ENCODE results near the gene CSAD. TPM values are rescaled to one million over a fixed set of nuclear protein-coding genes. Genes with fewer than 3 reads are reported as not detected.
"Not testable (repeated sequence)": the region's sequence is repeated elsewhere in the genome, so short reads cannot be mapped to it uniquely, and the experiment has no call there.

Gene CSAD
- polyA plus RNA-seq, 3 donors: 28.9 to 34.0 (median 31.1) TPM

DNA sequence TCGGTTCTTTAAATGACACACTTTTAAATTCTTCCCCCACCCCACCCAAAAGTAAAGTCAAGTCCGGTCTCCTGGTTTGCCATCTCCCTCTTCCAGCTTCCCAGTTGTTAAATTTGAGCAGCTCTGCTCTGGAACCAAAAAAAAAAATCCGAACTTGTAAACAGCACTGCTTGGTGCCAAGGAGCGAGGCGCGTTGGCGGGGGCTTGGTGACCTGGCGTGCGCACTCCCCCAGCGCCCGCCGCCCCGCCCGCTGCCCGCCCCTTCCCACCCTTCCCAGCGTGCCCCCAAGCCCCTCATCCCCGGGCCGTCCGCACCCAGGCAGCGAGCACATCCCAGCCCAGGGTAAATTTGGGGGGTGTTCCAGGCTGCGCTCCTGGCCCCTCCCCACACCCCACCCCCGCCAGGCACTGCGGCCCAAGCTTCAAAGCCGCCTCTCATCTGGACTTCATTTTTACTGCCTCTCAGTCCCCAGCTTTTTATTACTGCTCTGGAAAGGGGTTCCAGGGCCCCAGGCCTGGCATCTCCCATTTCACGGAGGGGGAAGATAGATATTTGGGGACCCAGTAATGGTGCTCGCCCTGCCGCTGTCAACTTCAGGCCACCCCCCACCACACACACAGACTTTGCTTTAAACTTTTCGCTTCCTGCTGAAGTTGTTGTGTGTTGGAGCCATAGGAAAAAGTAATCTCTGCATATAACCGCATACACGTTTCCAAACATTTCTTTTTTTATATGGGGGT, 38.0 kb upstream of the CSAD start:
- no peak for DNase-seq (ENCODE audit: low read depth in 3 of 3, low spot score in 2 of 3)

DNA sequence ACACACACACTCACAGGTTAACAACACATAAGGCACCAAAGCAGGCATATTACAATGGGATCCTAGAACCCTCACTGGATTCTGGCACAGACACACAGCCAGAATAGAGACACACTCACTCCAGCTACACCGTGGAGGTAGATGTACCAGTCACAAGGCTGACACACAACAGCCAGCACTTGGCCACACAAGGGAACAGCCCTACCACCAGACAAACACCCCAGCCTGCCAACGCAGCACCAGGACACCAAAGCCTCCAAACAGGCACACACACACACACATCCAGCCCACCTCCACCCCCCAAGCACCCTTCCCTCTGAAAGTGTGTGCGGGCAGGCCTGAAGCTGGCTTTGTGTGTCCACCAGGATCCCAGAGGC, 37.2 kb upstream of the CSAD start:
- no peak for DNase-seq (ENCODE audit: low read depth in 3 of 3, low spot score in 2 of 3)

DNA sequence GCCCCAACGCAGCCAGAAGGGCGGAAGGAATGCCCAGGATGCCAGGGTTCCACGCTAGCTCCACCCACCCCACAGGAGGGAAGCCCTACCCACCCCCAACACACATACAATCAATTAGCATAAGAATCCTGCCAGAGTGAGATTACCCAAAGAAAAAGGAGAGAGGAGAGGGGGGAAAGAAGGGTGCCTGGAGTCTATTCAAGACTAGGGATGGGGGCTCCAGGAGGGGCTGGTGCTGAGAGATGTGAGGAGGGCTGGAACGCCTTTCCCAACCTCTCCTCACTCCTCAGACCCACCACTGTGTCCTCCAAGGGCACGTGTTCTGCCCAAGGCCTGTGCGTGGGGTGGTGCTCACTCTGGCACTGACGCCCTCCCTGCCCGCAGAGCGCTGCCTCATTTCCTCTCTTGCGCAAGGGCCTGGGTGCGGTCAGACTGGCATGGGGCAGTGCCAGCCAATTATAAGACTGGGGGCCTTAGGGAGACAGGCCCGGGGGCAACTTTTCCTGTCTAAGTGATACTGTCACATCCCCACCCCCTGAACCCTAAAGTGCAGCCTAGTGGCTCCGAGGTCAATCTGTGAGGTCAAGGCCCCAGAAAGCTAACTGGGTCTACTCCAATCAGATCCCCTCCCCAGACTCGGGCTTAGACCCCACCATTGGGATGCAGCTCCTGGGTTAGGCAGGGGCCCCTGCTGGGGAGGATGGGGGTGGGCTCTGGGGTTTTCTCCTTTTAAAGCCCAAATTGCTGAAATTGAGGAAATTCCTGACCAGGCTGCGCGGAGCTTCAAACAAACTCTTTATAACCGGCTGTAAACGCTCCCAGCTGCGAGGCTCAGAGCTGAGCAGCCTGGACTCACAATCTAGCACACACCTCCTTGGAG, 36.6 kb upstream of the CSAD start:
- DNase-seq (ENCODE audit: low read depth in 3 of 3, low spot score in 2 of 3): no peak

DNA sequence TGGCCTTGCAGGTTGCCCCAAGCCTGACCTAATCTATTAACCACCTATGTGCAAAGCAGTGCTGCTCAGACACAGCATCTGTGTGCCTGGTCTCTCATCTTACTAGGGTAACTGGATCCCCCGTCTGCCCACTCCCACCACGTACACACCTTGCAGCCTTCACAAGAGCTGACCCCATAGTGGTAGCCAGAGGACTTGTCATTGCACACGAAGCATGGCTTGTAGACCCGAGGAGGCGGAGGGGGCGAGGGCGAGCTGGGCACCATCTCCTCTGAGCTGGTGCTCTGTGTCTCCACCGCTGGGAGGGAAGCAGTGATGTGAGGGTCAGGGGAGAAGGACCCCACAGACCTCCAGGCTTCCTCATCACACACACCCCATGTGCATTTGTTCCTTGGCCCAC, 34.8 kb upstream of the CSAD start:
- DNase-seq (ENCODE audit: low read depth in 3 of 3, low spot score in 2 of 3): no peak

DNA sequence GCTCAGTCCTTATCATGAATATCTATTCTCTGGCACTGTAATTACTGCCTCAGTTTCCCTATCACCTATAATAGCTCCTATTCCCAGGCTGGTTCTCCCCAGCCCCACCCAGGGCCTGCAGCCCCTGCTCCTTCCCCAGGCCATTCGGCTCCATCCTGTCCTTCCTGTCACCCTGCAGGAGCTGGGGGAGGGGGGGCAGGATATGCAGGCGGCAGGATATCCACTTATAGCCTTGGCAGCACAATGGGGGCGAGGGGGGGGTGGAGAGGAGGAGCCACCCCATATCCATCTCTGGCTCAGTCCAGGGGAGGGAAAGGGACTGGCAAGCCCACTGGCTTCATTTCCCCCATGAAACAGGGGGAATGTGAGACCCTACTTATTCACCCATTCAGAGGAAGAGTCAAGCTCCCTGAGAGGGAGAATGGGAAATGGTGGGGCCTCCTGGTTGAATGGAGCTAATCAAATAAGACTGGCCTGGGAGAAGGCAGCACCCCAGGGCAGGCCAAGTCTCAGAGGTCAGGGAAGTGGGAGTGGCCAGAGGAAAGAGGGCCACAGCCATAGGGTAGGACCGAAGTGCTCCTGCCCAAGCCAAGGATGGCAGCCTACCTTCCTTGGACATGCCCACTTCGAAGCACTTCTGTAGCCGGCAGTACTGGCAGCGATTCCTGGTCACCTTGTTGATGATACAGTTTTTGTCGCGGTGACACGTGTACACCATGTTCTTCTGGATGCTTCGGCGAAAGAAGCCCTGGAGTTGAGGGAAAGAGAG, 34.1 kb upstream of the CSAD start:
- DNase-seq (ENCODE audit: low read depth in 3 of 3, low spot score in 2 of 3): no peak

DNA sequence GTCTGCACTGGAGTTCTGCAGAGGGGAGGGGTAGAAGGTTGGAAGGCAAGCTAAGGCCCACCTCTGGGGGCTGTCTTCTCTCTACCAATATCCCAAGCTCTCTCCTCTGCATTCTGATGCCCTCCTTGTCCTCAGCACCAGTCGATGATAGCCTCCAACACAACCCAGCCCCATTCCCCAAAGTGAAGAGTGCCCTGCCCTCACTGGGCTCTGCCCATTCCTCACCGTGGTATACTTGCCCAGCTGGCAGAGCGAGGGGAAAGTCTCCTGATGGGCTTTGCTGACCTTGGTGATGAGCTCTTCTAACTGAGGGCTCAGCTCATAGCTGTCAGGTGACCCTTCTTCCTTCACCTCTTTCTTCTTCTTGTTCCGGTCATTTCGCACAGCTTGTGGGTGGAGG, 33.5 kb upstream of the CSAD start:
- DNase-seq (ENCODE audit: low read depth in 3 of 3, low spot score in 2 of 3): no peak

DNA sequence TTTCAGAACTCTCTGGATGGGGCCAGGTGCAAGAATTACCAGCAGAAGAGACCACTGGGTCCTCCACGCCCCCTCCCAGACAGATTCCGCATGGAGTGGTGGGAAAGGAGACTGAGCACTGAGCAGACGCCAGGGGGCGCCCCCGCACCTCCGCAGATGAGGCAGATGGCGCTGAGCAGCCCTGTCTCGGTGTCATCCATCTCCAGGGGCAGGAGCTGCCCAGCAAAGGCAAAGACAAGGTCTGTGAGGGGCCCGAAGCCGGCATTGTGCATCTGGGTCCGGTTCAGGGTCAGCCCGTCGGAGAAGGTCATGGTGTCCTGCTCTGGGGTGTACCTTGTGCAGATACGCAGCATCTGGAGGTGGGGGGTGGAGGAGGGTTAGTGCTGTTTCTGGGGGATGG, 32.6 kb upstream of the CSAD start:
- no peak for DNase-seq (ENCODE audit: low read depth in 3 of 3, low spot score in 2 of 3)

DNA sequence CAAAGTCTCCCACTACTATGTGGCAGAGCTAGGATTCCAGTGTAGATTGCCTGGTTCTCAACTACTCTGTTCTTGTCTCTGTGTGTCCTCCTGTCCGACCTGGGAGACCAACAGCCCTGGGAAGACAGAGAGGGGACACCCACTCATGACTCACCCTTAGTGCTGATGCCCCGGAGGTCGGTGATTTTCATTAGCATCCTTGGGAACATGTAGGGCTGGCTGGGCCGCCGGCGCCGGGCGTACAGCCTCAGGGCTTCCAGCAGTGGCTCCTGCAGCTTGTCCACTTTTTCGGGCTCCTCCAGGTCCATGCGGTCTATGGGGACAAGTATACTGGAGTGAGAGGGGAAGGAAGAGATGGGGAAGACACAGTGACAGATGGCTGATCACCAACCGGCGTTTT, 32.2 kb upstream of the CSAD start:
- DNase-seq (ENCODE audit: low read depth in 3 of 3, low spot score in 2 of 3): no peak

DNA sequence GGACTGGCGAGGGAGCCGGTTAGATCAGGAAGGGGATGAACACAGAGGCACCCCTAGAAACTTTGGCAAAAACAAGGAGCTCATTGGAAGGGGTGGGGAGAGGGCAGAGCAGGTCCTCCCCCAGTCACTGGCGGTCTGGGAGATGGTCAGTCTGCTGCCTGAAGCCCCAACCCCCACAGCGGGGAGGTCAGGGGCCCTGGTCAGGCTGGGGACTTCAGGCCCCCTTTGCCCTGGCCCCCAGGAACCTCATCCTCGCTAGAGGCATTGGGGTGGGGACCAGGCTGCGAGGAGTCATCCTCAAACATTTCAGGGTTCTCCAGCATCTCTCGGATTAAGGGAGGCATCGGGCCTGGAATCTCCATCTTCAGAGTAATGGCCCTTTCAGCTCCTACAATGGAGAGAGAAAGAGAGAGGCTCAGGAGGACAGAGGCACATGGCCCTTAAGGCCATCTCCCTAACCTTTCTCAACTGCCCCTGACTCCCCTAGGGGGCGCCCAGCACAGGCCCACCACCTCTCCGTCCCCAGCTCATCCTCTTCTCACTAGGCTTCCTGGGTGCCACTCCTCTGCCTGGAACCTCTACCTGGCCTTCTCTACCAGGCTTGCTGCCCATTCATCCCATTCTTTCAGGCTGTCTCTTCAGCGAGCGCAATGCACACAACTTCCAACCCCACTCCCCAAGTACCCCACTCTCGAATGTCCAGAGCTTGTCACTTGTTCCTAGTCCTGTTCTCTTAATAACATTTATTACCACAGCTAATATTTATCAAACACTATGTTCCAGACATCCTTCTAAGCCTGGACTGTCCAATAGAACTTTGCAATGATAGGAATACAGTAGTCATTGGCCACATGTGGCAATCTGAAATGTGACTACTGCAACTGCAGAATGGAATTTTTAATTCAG, 31.0 kb upstream of the CSAD start:
- no peak for DNase-seq (ENCODE audit: low read depth in 3 of 3, low spot score in 2 of 3)

DNA sequence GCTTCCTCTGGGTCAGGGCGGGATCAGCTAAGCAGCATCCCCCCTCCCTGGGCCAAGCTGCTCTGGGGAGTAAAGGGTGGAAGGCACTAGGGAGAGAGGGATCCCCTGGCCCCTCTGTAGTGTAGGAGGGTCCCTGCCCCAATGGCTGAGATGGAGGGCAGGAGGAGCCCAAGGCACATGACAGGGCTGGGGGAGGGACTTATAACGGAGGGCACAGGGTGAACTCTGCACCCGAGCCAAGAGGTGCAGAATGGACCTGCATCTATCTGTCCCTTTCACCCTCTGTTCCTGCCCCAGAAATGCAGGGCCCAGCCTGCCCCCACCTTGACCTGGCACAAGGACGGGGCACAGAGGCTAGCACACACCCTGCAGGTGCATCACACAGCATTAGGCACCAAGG, 30.1 kb upstream of the CSAD start:
- DNase-seq (ENCODE audit: low read depth in 3 of 3, low spot score in 2 of 3): no peak

DNA sequence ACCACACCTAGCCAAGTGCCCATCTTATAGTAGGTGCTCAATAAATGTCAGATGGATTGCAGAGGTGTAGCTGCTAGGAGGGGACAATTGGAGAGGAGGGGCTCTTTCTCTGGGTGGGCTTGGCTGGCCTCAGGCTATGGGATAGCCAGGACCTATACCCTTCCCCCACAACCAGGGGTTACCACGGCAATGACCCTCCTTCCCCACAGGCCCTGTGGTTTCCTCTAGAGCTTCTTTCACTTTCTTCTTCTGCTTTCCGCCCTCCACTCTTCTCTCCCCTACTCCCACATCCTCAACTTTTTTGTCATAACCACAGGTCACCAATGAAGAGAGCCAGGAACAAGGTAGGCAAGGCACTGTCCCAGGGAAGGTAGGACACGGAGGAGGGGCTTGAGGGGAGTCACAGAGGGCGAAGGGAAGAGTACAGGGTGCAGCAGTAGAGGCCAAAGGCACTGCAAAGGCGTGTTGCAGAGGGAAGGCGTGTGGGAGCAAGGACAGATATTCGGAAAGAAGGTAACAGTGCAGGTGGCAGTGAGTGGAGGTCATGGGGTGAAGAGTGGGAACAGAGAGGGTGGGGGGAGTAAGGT, 28.2 kb upstream of the CSAD start:
- no peak for DNase-seq (ENCODE audit: low read depth in 3 of 3, low spot score in 2 of 3)

DNA sequence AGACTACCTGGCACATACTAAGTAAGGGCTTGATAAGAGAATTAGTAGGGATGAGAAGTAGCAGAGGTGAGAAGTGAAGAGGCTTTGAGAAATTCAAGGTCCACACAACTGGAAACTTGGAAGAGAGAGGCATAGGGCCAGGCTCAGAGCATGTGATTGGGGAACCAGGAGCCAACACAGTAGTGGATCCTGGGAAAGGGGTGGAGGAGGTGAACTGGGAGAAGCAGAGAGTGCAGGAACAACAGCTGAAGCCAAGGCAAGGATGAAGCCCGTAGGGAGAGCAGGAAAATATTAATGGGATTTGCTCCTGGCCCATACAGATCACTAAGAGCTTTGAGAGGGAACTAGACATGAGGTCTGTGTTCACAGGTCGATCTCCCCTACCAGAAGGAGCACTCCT, 27.7 kb upstream of the CSAD start:
- no peak for DNase-seq (ENCODE audit: low read depth in 3 of 3, low spot score in 2 of 3)

DNA sequence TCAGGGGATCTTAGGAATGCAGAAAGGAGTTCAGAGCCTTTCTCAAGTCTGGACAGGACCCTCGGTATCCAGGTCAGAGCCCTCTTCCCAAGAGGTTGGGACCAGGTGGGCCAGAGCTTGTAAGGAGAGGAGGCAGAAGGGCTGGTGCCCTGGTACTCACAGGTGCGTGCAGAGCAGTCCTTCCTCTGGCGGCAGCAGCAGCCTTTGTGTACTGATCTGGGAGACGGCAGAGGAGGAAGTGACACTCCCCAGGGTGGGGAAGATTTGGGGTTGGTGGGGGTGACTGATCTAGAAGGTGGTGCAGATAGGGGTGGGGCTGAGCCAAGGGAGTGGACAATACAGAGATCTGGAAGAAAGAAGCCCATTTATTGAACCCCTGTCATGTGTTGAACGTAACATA, 26.3 kb upstream of the CSAD start, which contains the start of gene ITGB7:
ITGB7 (minus strand) TSS at position 210 of the 400 bp plus-strand sequence. CDS start 6,808 bp downstream, outside the sequence.
- no peak for DNase-seq (ENCODE audit: low read depth in 3 of 3, low spot score in 2 of 3)

DNA sequence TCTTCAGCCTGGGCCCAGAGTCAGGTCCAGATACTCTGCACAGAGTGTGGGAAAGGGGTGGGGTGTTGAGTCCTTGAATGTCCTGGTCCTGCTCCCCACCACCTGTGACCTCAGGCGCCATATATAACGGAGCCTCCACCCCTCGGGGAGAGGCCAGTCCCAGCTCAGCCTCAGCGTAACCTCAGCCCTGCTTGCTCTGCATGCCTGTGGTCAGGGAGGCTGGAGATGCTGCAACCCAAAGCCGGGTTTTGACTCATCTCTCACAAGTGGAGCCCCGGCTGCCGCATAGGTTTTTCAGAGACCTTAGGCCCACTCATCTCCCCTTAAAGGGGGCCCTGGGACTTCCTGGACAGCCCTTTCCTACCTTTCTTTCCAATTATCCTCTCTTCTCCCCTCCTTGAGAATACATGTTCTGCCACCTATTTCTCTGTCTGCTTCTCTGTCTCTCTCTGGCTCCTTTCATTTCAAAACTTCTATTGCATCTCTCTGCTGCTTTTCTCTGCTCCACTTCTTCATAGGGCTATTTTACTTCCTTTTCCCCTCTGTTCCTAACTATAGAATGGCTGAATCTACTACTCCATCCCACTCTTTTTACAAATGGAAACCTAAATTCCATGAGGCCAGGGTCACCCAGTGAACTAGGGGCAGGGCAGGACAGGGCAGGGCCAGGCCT, 25.2 kb upstream of the CSAD start:
- DNase-seq (ENCODE audit: low read depth in 3 of 3, low spot score in 2 of 3): no peak

DNA sequence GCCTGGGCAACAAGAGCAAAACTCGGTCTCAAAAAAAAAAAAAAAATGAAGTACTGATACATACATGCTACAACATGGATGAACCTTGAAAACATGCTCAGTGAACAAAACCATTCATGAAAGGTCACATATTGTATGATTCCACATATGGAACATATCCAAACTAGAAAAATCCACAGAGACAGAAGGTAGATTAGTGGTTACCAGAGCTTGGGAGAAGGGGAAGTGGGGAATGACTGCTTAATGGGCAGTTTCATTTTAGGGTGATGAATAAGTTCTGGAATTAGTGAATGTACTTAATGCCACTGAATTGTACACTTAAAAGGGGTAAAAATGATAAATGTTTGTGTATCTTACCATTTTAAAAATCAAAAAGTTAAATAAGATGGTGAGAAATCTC, 23.6 kb upstream of the CSAD start:
- no peak for DNase-seq (ENCODE audit: low read depth in 3 of 3, low spot score in 2 of 3)

DNA sequence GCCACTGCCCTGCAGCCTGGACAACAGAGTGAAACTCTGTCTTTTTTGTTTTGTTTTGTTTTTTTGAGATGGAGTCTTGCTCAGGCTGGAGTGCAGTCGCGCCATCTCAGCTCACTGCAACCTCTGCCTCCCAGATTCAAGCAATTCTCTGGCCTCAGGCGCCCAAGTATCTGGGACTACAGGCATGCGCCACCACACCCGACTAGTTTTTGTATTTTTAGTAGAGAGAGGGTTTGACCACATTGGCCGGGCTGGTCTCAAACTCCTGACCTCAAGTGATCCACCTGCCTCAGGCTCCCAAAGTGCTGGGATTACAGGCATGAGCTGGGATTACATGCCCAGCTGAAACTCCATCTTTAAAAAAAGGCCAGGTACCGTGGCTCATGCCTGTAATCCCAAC, 21.6 kb upstream of the CSAD start:
- not testable (repeated sequence) for DNase-seq (ENCODE audit: low read depth in 3 of 3, low spot score in 2 of 3)

DNA sequence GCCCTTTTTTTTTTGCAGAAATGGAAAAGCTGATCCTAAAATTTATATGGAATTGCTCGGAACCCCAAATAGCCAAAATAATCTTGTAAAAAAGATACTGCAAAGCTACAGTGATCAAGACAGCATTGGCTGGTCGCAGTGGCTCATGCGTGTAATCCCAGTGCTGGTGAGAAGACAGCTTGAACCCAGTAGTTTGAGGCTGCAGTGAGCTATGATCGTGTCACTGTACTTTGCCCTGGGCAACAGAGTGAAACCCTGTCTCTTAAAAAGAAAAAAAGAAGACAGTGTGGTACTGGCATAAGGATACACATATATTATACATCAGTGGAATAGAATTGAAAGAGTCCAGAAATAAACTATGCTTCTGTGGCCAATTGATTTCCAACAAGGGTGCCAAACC, 20.9 kb upstream of the CSAD start:
- no peak for DNase-seq (ENCODE audit: low read depth in 3 of 3, low spot score in 2 of 3)

DNA sequence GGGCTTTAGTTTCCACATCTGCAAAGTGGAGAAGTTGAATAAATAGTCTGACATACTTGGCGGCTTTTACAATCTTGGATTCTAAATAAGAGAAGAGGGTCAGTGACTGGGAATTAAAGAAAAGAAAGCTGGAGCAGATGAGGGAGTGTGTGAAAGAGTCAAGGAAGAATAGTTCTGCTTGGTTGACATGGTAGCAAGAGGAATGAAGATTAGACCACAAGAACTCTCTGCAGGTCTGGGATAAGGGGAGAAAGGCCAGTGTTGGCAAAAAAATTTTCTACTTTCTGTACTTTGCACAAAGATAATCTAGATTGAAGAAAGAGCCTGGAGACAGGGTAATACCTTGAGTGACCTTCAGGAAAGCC, 20.4 kb upstream of the CSAD start:
- no peak for DNase-seq (ENCODE audit: low read depth in 3 of 3, low spot score in 2 of 3)

DNA sequence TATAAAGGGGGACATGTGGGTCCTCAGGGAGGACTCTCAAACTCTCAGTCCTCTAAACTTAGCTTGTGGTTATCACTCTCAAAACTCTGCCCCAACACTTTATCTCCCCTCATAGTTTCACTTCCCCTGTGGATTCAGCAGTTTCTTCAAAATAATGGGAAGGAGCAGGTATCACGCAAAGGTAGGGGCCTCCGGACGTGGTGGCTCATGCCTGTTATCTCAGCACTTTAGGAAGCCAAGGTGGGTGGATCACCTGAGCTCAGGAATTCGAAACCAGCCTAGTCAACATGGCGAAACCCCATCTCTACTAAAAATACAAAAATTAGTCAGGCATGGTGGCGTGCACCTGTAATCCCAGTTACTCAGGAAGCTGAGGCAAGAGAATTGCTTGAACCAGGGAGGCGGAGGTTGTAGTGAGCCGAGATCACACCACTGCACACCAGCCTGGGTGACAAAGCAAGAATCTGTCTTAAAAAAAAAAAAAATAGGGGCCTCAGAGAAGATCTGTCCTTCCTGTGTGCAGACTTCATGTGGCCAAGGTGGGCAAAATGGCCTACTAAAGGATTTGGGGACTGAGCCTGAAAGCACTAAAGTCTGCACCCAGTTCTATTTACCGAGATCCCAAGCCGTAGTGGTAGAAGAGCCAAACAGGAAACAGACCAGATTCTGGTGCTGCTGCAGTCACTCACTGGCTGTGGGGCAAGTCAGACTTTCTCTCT, 19.9 kb upstream of the CSAD start:
- no peak for DNase-seq (ENCODE audit: low read depth in 3 of 3, low spot score in 2 of 3)

Measured in right renal cortex interstitium (tissue), 3 donors.